Muscle of arm (tissue), 12 donors: Measurements from ENCODE around the gene MMP14. TPM values are rescaled to one million over a fixed set of nuclear protein-coding genes. Genes with fewer than 3 reads are reported as not detected.
"Not testable (repeated sequence)": the region's sequence is repeated elsewhere in the genome, so short reads cannot be mapped to it uniquely, and the experiment has no call there.

Source experiments
- DNase-seq: peaks from one replicate; pipeline ENCODE4 v3.0.0-alpha.2; 2013
- polyA plus RNA-seq, 12 donors: library from polyadenylated mRNA; unstranded; fragments of 120-200 nt; gene quantifications; one replicate each; pipeline ENCODE4 v1.2.1, GENCODE V29; 2013; ENCODE audit not compliant: insufficient read length in 12 of 12

Gene MMP14
- polyA plus RNA-seq, 12 donors, result 114 to 285 (median 170) TPM; not detected in 1

DNA sequence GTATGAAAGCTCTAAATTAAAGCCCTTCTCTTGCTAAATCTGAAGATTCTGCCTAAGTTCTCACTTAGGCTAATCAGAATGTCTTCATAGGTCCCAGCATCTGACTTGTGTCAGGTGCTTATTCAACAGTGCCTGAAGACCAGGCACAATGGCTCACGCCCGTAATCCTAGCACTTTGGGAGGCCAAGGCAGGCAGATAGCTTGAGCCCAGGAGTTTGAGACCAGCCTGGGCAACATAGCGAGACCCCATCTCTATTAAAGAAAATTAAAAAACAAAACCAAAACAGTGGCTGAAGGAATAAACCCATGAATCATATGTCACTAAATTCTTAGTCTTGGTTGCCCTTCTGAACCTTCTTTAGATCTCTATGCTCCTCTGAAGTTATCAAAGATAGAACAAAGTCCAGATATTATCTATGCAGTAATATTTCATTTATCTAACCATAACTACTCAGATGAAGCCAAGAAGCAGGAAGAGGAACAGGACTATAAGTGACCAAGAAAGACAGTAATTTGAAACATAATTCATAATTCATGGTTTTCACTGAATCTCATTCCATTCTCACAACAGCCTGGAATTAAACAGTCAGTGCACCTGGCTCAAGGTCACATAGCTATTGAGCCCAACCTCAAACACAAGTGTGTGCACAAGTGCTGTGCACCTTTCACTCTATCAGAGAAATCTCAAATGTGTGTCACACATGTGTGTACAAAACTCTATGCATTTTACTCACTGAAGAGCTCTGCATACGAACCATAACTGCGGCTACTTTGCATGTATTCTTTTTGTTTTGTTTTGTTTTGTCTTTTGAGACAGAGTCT, 27.8 kb upstream of the MMP14 start:
- DNase-seq, result no peak

DNA sequence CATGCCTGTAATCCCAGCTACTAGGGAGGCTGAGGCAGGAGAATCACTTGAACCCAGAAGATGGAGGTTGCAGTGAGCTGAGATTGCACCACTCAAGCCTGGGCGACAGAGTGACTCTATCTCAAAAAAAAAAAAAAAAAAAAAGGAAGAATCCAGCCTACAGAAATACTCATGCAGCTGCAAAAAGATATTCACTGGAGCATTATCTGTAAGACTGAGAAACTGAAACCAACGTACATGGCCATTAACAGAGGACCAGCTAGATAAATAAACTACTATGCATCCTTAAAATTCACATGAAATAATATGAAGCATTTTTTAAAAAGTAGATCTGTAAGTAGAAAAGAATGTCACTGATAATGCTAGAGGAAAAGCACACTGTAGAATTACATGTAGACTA, 24.7 kb upstream of the MMP14 start:
- no peak for DNase-seq

DNA sequence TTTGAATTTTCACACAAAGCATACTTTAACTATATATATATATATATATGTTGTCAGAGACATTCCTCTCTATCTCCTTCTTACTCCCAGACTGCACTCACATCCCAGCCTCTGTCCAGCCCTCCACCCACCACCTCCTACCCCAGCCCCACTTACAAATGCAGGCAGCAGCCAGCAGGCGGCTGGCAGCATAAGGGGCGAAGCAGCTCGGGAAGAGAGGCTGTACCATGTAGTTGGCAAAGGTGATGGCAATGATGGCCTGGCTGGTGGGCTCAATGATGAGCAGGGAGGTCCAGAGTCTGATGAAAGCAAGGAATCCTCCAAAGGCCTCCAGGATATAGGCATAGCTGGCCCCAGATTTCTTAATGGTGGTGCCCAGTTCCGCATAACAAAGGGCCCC, 23.6 kb upstream of the MMP14 start:
- no peak for DNase-seq

DNA sequence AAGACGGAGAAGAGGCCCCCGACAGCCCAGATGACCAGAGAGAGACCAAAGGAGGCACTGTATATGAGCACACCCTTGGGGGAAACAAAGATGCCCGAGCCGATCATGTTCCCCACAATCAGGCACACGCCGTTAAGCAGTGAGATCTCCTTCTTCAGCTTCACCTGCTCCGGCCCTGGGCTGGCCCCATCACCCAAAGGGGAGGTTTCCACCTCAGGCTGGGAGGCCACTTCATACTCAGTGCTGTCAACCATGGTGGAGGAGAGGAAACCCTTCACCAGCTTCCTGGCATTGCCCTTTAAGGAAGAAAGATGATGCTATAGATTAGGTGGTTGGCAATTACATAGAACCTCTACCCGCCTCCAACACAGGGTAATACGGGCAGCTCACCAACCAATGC, 23.2 kb upstream of the MMP14 start:
- no peak for DNase-seq

DNA sequence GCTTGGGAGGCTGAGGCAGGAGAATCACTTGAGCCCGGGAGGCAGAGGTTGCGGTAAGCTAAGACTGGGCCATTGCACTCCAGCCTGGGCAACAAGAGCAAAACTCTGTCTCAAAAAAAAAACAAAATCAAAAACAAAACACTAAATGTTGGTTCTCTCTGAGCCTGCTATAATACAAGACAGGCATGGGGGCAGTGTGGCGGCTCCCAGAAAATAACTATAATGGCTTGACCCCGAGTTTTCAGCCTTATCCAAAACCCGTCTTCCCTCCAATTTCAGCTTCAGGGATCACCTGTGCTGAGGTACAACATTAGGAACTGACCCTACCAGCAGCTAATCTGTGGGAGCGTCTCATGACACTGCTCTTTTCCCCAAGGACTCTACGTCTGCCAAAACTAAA, 22.0 kb upstream of the MMP14 start:
- no peak for DNase-seq

DNA sequence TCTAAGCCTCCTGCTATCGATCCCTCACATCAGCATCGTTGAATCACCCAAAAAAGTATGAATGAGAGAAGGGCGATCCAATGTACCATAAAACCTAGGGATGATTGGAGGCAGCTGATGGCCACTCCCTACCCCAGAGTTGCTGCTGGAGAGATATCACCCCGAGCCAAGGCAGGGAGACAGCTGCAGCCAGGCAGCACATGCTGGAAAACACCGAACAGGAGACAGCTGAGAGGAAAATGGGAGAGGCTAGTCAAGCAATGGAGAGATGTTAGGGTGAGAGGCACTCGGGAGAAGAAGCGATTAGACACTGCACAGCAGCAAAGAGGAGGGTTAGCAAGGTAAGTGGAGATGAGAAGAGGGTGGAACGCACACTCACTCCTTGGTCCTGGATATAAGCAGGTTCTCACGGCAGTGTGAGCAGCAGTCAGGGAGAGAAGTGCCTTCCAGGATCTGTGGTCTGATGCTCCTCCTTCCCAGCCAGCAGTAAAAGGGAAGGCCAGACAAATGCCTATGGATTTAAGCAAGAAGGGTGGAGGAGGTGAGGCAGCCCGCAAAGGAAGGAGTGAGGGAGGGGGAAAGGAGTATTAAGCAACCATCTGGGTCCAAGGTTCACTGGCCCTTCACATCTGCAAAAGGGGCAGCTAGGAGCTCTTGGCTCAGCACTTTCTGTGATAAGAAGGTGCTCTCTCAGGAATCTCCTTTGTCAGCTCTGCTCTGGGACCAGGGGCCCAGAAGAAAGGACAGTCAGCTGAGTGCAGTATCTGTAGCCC, 21.3 kb upstream of the MMP14 start, which contains the start of gene SLC7A7:
SLC7A7 (minus strand) TSS at position 495 of the 773 bp plus-strand sequence. CDS start 2,037 bp downstream, outside the sequence.
- DNase-seq, result no peak

DNA sequence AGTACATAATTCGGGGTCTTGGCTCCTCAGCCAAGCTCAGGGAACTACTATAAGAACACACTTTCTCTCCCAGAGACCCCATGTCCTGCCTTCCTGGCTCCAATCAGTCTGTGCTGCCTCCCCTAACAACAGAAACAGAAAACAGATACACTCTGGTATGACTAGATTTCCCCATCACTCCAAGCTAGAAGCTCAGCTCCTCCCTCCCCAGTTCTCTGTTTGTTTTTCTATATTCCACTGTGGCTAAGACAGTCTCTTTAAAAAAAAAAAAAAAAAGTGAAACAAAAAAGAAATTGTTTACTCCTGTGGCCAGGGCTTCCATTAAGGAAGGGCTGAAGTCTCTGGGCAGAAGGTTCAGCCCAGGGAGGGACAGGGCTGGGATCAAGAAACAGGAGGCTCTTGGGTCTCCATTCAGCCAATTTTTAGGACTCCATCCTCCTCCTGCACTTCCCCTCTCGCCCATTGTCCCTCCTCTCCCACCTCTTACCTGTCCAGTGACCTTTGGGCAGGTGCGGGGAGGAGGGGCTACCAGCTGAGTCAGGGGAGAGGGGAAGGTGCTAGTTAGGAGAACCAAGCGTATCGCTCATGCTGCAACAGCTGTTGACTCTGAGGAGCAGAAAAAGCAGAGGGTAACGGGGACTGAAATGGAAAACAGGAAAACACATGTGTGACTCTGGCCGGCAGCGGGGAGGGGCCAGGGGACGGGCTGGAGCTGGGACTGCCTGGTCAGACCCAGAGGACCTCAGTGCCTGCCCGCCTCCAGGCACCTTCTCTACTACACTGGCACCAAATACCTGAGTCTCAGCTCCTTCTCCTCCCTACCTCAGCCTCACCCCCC, 17.0 kb upstream of the MMP14 start:
- DNase-seq, result no peak

DNA sequence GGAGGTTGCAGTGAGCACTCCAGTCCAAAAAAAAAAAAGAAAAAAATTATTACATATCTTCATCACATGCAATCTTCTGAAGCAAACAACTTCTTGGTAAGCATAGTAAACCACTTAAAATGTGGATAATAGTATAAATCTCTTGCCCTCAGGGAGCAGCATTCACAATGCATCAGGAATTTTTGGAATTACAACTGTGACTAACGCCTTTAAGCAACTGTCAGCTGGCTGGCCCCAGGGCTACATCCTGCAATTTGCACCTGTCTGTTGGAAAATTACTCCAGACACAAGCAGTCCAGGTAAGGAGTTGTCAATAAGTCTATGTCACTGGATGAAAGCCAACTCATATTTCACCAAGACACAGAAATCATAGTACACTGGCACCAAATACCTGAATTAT, 15.7 kb upstream of the MMP14 start:
- DNase-seq, result no peak

DNA sequence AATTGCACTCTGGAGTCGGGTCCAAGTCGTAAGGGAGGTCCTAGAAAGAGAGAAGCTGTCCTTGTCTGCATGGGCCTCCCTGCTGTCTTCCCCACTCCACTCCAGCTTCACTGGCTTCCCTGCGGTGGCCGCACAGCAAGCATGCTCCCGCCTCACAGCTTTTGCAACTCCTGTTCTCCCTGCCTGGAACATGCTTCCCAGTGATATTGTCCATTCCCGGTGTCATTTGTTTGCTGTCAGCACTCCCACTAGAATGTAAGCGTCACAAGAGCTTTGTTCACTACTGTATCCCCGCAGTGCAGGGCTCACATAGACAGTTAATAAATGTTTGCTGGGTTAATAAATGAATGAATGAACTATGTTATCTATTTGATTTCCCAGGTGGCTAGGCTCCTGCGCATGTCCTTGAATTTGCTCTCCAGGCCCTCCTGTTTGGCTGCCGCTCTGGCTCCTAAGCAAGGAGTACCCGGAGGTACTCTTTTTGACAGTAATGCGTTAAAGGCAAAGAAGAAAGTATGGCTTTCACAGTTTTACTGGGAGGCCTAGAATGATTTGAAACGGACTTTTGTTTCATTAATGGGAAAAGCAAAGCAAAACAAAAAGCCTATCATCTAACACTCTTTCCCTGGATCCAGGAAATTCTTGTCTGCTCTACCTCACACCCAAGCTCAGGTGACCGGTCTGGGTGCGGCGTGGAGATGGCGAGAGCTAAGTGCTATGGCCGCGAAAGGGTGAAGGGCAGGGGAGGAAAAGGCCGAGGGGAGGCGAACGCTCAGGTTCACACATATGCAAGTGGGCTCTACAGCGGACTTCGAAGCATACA, 15.0 kb upstream of the MMP14 start:
- no peak for DNase-seq

DNA sequence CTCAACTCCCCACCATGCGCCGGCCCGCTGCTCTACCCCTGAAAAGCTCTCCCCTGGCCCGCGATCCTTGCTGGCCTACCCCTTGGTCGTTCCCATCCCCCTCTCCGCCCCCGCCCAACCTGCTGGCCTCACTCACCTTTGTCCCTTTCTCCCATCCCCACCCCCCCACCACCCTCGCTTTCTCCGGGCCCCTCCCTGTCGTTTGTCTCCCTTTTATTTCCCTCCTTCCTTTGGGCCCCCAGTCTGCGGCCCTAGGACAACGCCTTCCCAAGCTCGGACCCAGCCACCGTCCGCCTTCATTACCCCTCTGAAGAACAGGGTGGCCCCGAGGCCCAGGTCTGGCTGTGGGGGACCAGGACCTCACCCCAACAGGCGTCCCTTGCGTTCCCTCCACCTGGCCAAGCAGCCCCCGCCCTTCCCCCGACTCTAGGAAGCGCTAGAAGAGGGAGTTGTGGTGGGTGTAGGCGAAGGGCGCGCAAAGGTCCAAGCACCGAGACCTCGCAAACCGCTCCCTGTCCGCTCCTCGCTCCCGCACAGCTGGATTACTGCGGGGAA, 14.3 kb upstream of the MMP14 start:
- no peak for DNase-seq

DNA sequence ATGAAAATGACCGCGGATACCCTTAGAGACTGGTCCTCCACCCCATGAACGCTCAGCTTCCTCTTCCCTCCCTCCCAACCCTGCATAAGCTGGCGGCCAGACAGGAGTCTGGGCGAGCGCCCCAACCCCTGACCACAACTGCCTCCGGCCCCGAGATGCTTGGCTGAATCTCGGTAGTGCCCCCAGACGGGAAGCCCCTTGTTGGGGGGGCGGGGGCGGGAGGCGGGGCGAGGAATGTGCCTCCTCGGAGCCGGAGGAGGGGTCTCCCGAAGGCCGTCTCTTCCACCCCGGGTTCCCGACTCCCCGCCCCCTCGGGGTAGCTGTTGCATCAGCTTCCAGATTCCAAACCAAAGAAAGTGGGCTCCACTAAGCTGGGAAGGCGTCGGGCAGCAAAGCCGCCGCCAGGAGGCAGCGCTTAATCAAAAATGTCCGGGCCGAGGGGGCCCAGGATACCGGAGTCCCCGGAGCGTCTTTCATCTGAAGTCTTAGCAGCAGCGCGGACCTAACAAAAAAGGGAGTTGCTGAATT, 13.8 kb upstream of the MMP14 start:
- DNase-seq, result peak; percentile 90

DNA sequence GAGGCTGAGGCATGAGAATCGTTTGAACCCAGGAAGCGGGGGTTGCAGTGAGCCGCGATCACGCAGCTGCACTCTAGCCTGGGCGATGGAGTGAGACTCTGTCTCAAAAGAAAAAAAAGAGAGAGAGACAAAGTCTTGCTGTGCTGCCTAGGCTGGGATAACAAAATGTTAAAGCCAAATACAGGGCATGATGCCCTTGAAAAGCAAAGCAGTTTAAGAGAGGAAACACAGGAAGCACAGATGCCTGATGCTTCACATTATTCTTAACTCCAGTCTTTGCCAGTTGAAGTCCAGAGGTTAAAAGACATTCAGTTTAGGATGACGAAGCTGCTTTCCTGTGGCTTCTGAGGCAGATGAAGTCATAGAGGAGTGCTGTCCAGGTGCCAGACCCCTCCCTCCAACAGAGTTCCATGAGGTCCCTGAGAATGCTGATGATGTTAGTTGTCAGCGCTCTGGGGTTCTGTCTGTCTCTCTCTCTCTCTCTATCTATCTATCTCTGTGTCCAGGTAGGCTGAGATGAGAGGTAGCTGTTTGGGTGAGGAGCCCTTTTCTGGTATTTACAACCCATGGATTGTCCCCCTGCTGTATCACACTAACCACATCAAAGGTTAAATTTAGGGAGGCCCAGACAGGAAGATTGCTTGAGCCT, 11.6 kb upstream of the MMP14 start:
- DNase-seq, result no peak

DNA sequence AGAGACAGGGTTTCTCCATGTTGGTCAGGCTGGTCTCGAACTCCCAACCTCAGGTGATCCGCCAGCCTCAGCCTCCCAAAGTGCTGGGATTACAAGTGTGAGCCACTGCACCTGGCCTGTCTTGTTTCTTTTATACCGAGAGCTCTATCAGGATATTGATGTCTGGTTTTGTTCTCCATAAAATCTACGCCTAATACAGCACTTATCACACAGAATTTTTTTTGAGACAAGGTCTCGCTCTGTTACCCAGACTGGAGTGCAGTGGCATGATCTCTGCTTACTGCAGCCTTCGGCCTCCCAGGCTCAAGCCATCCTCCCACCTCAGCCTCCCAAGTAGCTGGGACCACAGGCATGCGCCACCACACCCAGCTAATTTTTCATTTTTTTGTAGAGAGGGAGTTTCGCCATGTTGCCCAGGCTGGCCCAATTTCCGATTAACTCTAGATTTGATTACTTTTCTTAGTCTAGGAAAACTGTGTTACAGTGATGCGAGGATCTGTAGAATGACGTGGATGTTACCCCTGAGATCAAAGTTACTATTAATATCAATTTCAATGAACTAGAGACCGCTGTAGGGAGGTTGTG, 7.2 kb upstream of the MMP14 start:
- not testable (repeated sequence) for DNase-seq

DNA sequence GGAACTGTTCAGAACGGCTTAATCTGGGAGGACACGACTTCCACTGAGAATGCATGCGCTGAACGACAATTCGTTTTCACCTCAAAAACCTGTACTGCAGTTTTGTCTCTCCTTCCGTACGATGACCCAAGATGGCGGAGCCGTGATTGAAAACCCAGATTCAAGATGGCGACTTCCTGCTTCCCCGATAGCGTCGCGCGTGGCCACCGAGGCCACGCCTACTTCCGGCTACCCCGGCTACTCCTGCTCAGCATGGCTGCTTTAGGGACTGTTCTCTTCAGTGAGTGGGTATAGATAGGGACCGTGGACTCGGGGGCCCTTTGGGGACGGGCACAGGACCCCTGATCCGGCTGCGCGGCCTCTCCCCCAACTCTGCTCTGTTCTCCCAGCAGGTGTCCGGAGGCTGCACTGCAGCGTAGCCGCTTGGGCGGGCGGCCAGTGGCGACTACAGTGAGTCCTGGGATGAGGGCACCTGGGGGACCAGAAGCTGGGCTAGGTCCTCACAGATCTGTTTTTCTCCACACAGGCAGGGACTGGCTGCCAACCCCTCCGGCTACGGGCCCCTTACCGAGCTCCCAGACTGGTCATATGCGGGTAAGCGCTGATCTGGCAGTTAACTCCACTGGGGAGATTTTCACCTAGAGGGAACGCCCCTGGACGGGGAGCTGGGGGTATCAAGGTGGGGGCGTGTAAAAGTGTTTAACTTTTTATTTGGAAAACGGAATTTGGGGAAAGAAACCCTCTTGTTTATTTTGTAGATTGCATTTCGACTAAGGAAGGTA, 6.5 kb upstream of the MMP14 start, which contains the start of gene MRPL52:
MRPL52 (plus strand) TSS at position 227 of the 782 bp plus-strand sequence; CDS start at position 253, 26 bp downstream.
- DNase-seq, result peak; percentile 96

DNA sequence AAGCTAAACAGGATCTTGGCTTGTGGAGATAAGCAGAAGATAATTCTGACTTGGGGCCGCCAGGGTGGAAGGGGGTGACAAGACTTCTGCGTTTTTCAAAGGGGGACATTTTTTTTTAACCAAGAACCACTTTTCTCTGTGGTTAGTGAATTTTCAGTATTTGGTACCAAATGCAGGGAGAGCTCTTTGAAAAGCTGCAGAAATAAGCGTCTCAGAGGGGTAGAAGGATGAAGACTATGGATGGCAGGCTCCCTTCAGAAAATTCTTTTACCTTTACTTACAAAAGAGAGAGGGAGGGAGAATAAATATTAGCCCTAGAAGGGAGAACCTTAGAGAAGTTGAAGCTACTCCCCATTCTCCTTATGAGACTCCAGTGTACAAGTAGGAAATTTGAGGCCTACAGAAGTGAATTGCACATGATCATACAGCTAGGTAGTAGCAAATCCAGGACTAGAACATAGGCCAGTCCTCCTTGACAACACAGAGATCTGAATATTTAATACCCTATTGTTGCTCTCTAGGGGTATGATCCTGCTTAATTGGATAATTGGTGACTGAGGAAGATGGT, 5.9 kb upstream of the MMP14 start:
- DNase-seq, result no peak

DNA sequence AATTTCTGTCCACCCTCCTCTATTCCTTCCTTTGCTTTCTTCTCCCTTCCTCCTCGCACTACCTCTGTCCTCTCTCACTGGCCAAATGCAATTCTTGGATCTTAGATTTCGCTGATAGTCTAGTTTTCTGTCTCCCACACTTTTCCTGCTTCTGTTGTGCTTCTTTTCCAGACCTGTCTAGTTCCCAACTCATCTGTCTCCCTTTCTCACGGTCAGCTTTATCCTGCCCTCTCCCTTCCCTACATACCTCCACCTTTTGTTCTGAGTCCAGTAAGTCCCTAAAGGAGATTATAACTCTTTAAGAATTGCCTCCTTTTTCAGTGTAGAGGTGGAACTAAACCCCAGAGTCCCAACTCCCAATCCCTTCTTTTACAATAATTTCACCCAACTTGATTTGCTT, 880 bp upstream of the MMP14 start:
- no peak for DNase-seq

DNA sequence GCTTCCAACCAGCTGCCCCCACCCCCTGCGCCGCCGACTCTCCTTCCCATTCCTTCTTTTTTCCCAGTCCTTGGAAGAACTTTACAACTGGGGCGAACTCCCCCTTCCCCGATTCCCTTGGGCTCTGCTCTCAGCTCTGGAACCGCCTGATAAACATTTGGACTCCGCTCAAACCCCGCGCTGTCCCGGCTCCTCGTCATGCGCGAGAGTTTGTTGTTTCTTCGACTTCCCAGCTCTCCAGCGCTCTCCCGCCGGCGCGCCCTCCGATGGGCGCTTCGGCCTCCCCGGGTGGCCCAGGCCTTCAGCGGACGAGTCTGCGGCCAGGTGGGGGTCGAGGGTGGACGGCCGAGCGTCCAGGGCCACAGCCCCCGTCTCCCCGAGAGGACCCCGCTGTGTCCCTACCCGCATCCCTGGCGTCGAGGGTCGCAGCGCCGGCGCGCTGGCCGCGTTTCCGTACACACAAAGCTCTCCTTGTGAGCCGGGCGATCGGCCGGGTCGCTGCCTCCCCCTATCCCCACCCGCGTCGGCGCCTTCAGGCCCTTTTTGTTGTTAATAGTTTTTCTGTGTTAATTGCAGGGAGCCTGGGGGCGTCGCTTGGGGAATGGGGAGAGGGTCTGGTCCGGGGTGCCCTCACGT, 847 bp downstream of the MMP14 start:
- DNase-seq, result peak; percentile 78
